WTC11 (cell line): ENCODE data around the gene UHMK1. TPM values are rescaled to one million over a fixed set of nuclear protein-coding genes. Genes with fewer than 3 reads are reported as not detected.

ENCODE experiments used
- ATAC-seq: fragments of 200-7000 bp; cut with Tn5 transposase; 2 replicates; pipeline ENCODE4 v1.10.0; 2021; ENCODE audit warnings: mild to moderate bottlenecking, moderate library complexity
- CTCF ChIA-PET: fragments of 300-600 bp; sonication (Branson Sonifier 250); formaldehyde crosslinking; loops from one replicate; lab custom pipeline; 2021; ENCODE audit warnings: antibody characterized with exemption; lab: Charles Lee
- POLR2A ChIA-PET: fragments of 350-600 bp; sonication (Branson Sonifier 250); formaldehyde crosslinking; loops from one replicate; lab custom pipeline; 2021; ENCODE audit warnings: antibody characterized with exemption; lab: Charles Lee
- DNase-seq: peaks from one replicate; pipeline ENCODE4 v3.0.0; 2021; ENCODE audit warnings: low spot score
- H3K27ac Mint-ChIP-seq: 2 replicates; pipeline ENCODE4 v1.8.0; 2021; ENCODE audit warnings: mixed read lengths
- H3K27me3 Mint-ChIP-seq: 2 replicates; pipeline ENCODE4 v1.8.0; 2021; ENCODE audit warnings: low read depth, mild to moderate bottlenecking, moderate library complexity, mixed read lengths
- H3K36me3 Mint-ChIP-seq: 2 replicates; pipeline ENCODE4 v1.8.0; 2021; ENCODE audit warnings: mixed read lengths
- H3K4me1 Mint-ChIP-seq: 2 replicates; pipeline ENCODE4 v1.8.0; 2022; ENCODE audit warnings: mixed read lengths
- H3K4me3 Mint-ChIP-seq: 2 replicates; pipeline ENCODE4 v1.8.0; 2021; ENCODE audit warnings: mild to moderate bottlenecking, moderate library complexity, mixed read lengths
- H3K9me3 Mint-ChIP-seq: 2 replicates; pipeline ENCODE4 v1.8.0; 2021; ENCODE audit warnings: mixed read lengths
- FOXK1 ChIP-seq: sonication (generic); formaldehyde crosslinking; IDR thresholded peaks from 2 replicates; pipeline ENCODE4 v1.8.0; 2022; ENCODE audit warnings: mild to moderate bottlenecking, moderate library complexity, missing genetic modification reagents
- GABPB1 ChIP-seq: sonication (generic); formaldehyde crosslinking; IDR thresholded peaks from 2 replicates; pipeline ENCODE4 v1.8.1; 2023; ENCODE audit warnings: mild to moderate bottlenecking, missing genetic modification reagents
- JAZF1 ChIP-seq: fragments of 250-450 bp; sonication (Bioruptor Pico); IDR thresholded peaks from 2 replicates; pipeline ENCODE4 v1.9.0; 2021; ENCODE audit warnings: moderate library complexity, mild to moderate bottlenecking, inconsistent platforms
- JUN ChIP-seq: sonication (generic); formaldehyde crosslinking; IDR thresholded peaks from 2 replicates; pipeline ENCODE4 v1.8.0; 2023; ENCODE audit warnings: mild to moderate bottlenecking, missing genetic modification reagents
- MYBL2 ChIP-seq: sonication (generic); formaldehyde crosslinking; IDR thresholded peaks from 2 replicates; pipeline ENCODE4 v1.8.1; 2023; ENCODE audit warnings: mild to moderate bottlenecking, moderate library complexity, missing genetic modification reagents
- NFYB ChIP-seq: sonication (generic); formaldehyde crosslinking; conservative IDR thresholded peaks from 2 replicates; pipeline ENCODE4 v1.8.0; 2022; ENCODE audit warnings: low read depth, missing genetic modification reagents
- NR2C2 ChIP-seq: sonication (generic); formaldehyde crosslinking; IDR thresholded peaks from 2 replicates; pipeline ENCODE4 v1.8.0; 2022; ENCODE audit warnings: mild to moderate bottlenecking, missing genetic modification reagents
- OVOL2 ChIP-seq: fragments of 250-450 bp; sonication (Bioruptor Pico); IDR thresholded peaks from 2 replicates; pipeline ENCODE4 v1.9.0; 2021; ENCODE audit warnings: mild to moderate bottlenecking, borderline replicate concordance
- RORB ChIP-seq: fragments of 250-450 bp; sonication (Bioruptor Pico); IDR thresholded peaks from 2 replicates; pipeline ENCODE4 v1.9.0; 2021; ENCODE audit warnings: mild to moderate bottlenecking
- SMAD4 ChIP-seq: sonication (generic); formaldehyde crosslinking; IDR thresholded peaks from 2 replicates; pipeline ENCODE4 v1.8.0; 2022; ENCODE audit warnings: mild to moderate bottlenecking, missing genetic modification reagents
- ZNF263 ChIP-seq: sonication (generic); formaldehyde crosslinking; IDR thresholded peaks from 2 replicates; pipeline ENCODE4 v1.8.1; 2022; ENCODE audit warnings: low read depth, mild to moderate bottlenecking, moderate library complexity, missing genetic modification reagents
- ZNF671 ChIP-seq: fragments of 250-450 bp; sonication (Bioruptor Pico); IDR thresholded peaks from 2 replicates; pipeline ENCODE4 v1.8.0; 2021; ENCODE audit warnings: mild to moderate bottlenecking
- total RNA-seq: library from RNA; stranded (reverse); gene quantifications from 3 replicates; pipeline ENCODE4 v1.2.3, GENCODE V29; 2021
- TF ChIP-seq, protein P1 (sequence below): sonication (generic); formaldehyde crosslinking; IDR thresholded peaks from 2 replicates; pipeline ENCODE4 v1.8.0; 2023; ENCODE audit warnings: missing genetic modification reagents
- TF ChIP-seq, protein P2 (sequence below): fragments of 250-450 bp; sonication (Bioruptor Pico); IDR thresholded peaks from 2 replicates; pipeline ENCODE4 v2.1.2; 2022; ENCODE audit warnings: mild to moderate bottlenecking, moderate library complexity
- TF ChIP-seq, protein P3 (sequence below): fragments of 250-450 bp; sonication (Bioruptor Pico); IDR thresholded peaks from 2 replicates; pipeline ENCODE4 v1.9.0; 2021; ENCODE audit warnings: mild to moderate bottlenecking
- TF ChIP-seq, protein P4 (sequence below): sonication (generic); formaldehyde crosslinking; IDR thresholded peaks from 2 replicates; pipeline ENCODE4 v1.8.1; 2023; ENCODE audit warnings: mild to moderate bottlenecking, missing genetic modification reagents, moderate library complexity
- TF ChIP-seq, protein P5 (sequence below): sonication (generic); formaldehyde crosslinking; IDR thresholded peaks from 2 replicates; pipeline ENCODE4 v1.8.0; 2023; ENCODE audit warnings: missing genetic modification reagents, mild to moderate bottlenecking, borderline replicate concordance
- TF ChIP-seq, protein P6 (sequence below): sonication (generic); formaldehyde crosslinking; IDR thresholded peaks from 2 replicates; pipeline ENCODE4 v1.8.1; 2022; ENCODE audit warnings: low read depth, missing genetic modification reagents, borderline replicate concordance
- TF ChIP-seq, protein P7 (sequence below): sonication (generic); formaldehyde crosslinking; IDR thresholded peaks from 2 replicates; pipeline ENCODE4 v1.8.1; 2022; ENCODE audit warnings: mild to moderate bottlenecking, moderate library complexity, missing genetic modification reagents
- TF ChIP-seq, protein P8 (sequence below): fragments of 250-450 bp; sonication (Bioruptor Pico); IDR thresholded peaks from 2 replicates; pipeline ENCODE4 v1.9.0; 2021; ENCODE audit warnings: mild to moderate bottlenecking, borderline replicate concordance

The UHMK1 gene
- total RNA-seq, 1 experiment from 2014 or later = 20.0 TPM

DNA sequence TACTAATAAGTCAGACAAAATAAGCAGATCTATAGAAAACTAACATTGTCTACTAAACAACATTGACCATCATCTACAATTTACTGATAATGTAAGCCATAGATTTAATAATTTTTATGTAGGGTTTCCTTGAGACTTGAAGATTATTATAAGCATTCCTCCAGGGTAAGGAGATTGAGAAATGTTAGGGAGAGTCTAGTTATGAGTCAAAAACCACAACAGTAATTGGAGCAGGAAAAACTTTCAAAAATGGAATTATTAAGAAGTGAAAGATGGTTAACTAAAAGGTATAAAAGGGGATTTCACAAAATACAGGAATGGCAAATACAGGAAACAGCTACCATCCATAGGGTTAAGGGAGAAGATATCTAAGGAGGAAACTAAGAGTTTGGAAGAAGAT lies 12.4 kb upstream of the UHMK1 start:
- ATAC-seq (no peak), DNase-seq (no peak)
- Mint-ChIP-seq H3K36me3 (no peaks in the 10 kb centered on the region), H3K4me1 (no peaks in the 10 kb centered on the region), H3K4me3 (no peak overlapping the region), H3K27me3 (no peaks in the 10 kb centered on the region), H3K27ac (no peak overlapping the region), H3K9me3 (peaks cover 5% of the 10 kb centered on the region)
- ChIA-PET CTCF (interaction anchor here (1.2 kb wide), 1 partner anchor 9 kb away, joined by 5 read pairs; no protein-coding TSS in a partner anchor), POLR2A (no interaction called here)
- TF ChIP-seq, protein P1, sequence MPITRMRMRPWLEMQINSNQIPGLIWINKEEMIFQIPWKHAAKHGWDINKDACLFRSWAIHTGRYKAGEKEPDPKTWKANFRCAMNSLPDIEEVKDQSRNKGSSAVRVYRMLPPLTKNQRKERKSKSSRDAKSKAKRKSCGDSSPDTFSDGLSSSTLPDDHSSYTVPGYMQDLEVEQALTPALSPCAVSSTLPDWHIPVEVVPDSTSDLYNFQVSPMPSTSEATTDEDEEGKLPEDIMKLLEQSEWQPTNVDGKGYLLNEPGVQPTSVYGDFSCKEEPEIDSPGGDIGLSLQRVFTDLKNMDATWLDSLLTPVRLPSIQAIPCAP (CRISPR knock-in tag) = no peak
- no peak for TF ChIP-seq ZNF671
- TF ChIP-seq MYBL2 = no peak
- TF ChIP-seq, protein P2, sequence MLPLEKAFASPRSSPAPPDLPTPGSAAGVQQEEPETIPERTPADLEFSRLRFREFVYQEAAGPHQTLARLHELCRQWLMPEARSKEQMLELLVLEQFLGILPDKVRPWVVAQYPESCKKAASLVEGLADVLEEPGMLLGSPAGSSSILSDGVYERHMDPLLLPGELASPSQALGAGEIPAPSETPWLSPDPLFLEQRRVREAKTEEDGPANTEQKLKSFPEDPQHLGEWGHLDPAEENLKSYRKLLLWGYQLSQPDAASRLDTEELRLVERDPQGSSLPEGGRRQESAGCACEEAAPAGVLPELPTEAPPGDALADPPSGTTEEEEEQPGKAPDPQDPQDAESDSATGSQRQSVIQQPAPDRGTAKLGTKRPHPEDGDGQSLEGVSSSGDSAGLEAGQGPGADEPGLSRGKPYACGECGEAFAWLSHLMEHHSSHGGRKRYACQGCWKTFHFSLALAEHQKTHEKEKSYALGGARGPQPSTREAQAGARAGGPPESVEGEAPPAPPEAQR (CRISPR knock-in tag) = no peak
- TF ChIP-seq, protein P3, sequence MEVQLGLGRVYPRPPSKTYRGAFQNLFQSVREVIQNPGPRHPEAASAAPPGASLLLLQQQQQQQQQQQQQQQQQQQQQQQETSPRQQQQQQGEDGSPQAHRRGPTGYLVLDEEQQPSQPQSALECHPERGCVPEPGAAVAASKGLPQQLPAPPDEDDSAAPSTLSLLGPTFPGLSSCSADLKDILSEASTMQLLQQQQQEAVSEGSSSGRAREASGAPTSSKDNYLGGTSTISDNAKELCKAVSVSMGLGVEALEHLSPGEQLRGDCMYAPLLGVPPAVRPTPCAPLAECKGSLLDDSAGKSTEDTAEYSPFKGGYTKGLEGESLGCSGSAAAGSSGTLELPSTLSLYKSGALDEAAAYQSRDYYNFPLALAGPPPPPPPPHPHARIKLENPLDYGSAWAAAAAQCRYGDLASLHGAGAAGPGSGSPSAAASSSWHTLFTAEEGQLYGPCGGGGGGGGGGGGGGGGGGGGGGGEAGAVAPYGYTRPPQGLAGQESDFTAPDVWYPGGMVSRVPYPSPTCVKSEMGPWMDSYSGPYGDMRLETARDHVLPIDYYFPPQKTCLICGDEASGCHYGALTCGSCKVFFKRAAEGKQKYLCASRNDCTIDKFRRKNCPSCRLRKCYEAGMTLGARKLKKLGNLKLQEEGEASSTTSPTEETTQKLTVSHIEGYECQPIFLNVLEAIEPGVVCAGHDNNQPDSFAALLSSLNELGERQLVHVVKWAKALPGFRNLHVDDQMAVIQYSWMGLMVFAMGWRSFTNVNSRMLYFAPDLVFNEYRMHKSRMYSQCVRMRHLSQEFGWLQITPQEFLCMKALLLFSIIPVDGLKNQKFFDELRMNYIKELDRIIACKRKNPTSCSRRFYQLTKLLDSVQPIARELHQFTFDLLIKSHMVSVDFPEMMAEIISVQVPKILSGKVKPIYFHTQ (CRISPR knock-in tag) = no peak
- no peak for TF ChIP-seq JAZF1 (CRISPR knock-in tag)
- TF ChIP-seq FOXK1 = no peak
- no peak for TF ChIP-seq NR2C2 (CRISPR knock-in tag)
- TF ChIP-seq, protein P4, sequence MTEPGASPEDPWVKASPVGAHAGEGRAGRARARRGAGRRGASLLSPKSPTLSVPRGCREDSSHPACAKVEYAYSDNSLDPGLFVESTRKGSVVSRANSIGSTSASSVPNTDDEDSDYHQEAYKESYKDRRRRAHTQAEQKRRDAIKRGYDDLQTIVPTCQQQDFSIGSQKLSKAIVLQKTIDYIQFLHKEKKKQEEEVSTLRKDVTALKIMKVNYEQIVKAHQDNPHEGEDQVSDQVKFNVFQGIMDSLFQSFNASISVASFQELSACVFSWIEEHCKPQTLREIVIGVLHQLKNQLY = no peak
- TF ChIP-seq RORB (CRISPR knock-in tag) = no peak
- TF ChIP-seq OVOL2 (CRISPR knock-in tag) = no peak
- TF ChIP-seq, protein P5, sequence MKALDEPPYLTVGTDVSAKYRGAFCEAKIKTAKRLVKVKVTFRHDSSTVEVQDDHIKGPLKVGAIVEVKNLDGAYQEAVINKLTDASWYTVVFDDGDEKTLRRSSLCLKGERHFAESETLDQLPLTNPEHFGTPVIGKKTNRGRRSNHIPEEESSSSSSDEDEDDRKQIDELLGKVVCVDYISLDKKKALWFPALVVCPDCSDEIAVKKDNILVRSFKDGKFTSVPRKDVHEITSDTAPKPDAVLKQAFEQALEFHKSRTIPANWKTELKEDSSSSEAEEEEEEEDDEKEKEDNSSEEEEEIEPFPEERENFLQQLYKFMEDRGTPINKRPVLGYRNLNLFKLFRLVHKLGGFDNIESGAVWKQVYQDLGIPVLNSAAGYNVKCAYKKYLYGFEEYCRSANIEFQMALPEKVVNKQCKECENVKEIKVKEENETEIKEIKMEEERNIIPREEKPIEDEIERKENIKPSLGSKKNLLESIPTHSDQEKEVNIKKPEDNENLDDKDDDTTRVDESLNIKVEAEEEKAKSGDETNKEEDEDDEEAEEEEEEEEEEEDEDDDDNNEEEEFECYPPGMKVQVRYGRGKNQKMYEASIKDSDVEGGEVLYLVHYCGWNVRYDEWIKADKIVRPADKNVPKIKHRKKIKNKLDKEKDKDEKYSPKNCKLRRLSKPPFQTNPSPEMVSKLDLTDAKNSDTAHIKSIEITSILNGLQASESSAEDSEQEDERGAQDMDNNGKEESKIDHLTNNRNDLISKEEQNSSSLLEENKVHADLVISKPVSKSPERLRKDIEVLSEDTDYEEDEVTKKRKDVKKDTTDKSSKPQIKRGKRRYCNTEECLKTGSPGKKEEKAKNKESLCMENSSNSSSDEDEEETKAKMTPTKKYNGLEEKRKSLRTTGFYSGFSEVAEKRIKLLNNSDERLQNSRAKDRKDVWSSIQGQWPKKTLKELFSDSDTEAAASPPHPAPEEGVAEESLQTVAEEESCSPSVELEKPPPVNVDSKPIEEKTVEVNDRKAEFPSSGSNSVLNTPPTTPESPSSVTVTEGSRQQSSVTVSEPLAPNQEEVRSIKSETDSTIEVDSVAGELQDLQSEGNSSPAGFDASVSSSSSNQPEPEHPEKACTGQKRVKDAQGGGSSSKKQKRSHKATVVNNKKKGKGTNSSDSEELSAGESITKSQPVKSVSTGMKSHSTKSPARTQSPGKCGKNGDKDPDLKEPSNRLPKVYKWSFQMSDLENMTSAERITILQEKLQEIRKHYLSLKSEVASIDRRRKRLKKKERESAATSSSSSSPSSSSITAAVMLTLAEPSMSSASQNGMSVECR = no peak
- no peak for TF ChIP-seq ZNF263 (CRISPR knock-in tag)
- TF ChIP-seq, protein P6, sequence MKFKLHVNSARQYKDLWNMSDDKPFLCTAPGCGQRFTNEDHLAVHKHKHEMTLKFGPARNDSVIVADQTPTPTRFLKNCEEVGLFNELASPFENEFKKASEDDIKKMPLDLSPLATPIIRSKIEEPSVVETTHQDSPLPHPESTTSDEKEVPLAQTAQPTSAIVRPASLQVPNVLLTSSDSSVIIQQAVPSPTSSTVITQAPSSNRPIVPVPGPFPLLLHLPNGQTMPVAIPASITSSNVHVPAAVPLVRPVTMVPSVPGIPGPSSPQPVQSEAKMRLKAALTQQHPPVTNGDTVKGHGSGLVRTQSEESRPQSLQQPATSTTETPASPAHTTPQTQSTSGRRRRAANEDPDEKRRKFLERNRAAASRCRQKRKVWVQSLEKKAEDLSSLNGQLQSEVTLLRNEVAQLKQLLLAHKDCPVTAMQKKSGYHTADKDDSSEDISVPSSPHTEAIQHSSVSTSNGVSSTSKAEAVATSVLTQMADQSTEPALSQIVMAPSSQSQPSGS (CRISPR knock-in tag) = no peak
- TF ChIP-seq JUN = no peak
- no peak for TF ChIP-seq GABPB1 (CRISPR knock-in tag)
- TF ChIP-seq, protein P7, sequence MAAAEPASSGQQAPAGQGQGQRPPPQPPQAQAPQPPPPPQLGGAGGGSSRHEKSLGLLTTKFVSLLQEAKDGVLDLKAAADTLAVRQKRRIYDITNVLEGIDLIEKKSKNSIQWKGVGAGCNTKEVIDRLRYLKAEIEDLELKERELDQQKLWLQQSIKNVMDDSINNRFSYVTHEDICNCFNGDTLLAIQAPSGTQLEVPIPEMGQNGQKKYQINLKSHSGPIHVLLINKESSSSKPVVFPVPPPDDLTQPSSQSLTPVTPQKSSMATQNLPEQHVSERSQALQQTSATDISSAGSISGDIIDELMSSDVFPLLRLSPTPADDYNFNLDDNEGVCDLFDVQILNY (CRISPR knock-in tag) = no peak
- TF ChIP-seq NFYB (CRISPR knock-in tag) = no peak
- TF ChIP-seq, protein P8, sequence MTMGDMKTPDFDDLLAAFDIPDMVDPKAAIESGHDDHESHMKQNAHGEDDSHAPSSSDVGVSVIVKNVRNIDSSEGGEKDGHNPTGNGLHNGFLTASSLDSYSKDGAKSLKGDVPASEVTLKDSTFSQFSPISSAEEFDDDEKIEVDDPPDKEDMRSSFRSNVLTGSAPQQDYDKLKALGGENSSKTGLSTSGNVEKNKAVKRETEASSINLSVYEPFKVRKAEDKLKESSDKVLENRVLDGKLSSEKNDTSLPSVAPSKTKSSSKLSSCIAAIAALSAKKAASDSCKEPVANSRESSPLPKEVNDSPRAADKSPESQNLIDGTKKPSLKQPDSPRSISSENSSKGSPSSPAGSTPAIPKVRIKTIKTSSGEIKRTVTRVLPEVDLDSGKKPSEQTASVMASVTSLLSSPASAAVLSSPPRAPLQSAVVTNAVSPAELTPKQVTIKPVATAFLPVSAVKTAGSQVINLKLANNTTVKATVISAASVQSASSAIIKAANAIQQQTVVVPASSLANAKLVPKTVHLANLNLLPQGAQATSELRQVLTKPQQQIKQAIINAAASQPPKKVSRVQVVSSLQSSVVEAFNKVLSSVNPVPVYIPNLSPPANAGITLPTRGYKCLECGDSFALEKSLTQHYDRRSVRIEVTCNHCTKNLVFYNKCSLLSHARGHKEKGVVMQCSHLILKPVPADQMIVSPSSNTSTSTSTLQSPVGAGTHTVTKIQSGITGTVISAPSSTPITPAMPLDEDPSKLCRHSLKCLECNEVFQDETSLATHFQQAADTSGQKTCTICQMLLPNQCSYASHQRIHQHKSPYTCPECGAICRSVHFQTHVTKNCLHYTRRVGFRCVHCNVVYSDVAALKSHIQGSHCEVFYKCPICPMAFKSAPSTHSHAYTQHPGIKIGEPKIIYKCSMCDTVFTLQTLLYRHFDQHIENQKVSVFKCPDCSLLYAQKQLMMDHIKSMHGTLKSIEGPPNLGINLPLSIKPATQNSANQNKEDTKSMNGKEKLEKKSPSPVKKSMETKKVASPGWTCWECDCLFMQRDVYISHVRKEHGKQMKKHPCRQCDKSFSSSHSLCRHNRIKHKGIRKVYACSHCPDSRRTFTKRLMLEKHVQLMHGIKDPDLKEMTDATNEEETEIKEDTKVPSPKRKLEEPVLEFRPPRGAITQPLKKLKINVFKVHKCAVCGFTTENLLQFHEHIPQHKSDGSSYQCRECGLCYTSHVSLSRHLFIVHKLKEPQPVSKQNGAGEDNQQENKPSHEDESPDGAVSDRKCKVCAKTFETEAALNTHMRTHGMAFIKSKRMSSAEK (CRISPR knock-in tag) = no peak
- TF ChIP-seq SMAD4 (CRISPR knock-in tag) = no peak
